GM12891 (cell line): ENCODE measurements around the gene SPRN.

ENCODE experiments used
- POLR2A ChIP-seq: IDR thresholded peaks from 2 replicates; pipeline ENCODE4 v1.6.1; 2011; ENCODE audit warnings: low read depth, low read length, control low read depth
- POLR2AphosphoS5 ChIP-seq: IDR thresholded peaks from 2 replicates; pipeline ENCODE4 v1.6.1; 2011; ENCODE audit warnings: low read depth, low read length, control low read depth
- SPI1 ChIP-seq: IDR thresholded peaks from 2 replicates; pipeline ENCODE4 v1.6.1; 2011; ENCODE audit warnings: low read depth, low read length, control low read depth
- TAF1 ChIP-seq: IDR thresholded peaks from 2 replicates; pipeline ENCODE4 v1.6.1; 2011; ENCODE audit warnings: low read depth, low read length, control low read depth

DNA sequence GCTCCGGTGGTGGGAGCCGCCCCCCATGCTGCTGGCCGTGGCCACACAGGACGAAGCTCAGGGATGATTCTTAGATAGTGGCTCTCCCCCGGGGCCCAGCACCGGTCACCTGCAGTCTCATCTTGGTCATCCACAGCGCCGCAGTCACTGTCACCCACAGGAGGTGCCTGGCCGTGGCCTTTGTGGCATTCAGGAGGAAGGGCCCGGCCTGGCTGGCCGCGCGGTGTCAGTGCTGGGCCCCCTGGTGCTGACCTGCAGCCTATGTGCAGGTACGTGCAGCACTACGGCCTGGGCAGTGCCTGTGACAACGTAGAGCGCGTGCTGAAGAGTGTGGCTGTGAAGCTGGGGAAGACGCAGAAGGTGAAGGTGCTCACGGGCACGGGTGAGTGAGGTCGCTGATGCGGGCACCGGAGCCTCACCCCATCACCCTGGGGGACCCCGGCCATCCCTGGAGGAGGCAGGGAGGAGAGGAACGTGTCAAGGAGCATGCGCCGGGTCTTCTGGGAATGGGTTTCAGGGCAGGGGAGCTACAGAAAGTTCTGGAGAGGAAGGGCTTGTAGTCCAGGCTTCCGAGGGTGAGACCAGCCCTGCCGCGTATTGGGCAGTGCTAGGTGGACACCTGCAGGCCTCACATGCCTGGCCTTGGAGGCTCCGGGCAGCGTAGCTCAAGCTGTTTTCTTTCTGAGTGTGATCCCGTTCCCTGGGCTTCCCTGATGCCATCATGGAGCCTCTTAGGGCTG is 5.0 kb downstream of the SPRN start:
- TF ChIP-seq POLR2AphosphoS5 (no peak; the same call in 1 of the 2 replicates), POLR2A (no peak), SPI1 (no peak), TAF1 (no peak)
